HL-60/S4 treated with retinoic acid at 250 ng/mL for 4 days and 3 days (cell line): ENCODE results near the gene ABHD1.
"Not testable (repeated sequence)": the region's sequence is repeated elsewhere in the genome, so short reads cannot be mapped to it uniquely, and the experiment has no call there.

Experiments
- in situ Hi-C: fragments of 300-500 bp; cut with MboI; formaldehyde crosslinking; loops from 2 replicates; pipeline ENCODE4 v1.7.0; 2022; ENCODE audit warnings: low sequenced_read_pairs

Gene ABHD1

GRCh38 chr2:27159271-27159670, 35.7 kb downstream of the ABHD1 start:
- in situ Hi-C loops = no loop called here

- in situ Hi-C loops = no loop called here
Observed at GRCh38 chr2:27160191-27160590, 36.6 kb downstream of the ABHD1 start.

- in situ Hi-C loops = no loop called here
Observed at GRCh38 chr2:27162151-27163121, 38.8 kb downstream of the ABHD1 start.

- in situ Hi-C loops = no loop called here
Observed at GRCh38 chr2:27164960-27165763, 41.5 kb downstream of the ABHD1 start.

- in situ Hi-C loops = no loop called here
Observed at GRCh38 chr2:27170581-27171337, 47.1 kb downstream of the ABHD1 start.

GRCh38 chr2:27171351-27171848, 47.8 kb downstream of the ABHD1 start:
- in situ Hi-C loops = no loop called here

GRCh38 chr2:27174638-27175037, 51.0 kb downstream of the ABHD1 start:
- in situ Hi-C loops = no loop called here

- in situ Hi-C loops = no loop called here
Observed at GRCh38 chr2:27175330-27175729, 51.7 kb downstream of the ABHD1 start.

GRCh38 chr2:27175781-27176180, 52.2 kb downstream of the ABHD1 start:
- in situ Hi-C loops = not testable (repeated sequence)

- in situ Hi-C loops = no loop called here
Observed at GRCh38 chr2:27177441-27178351, 54.1 kb downstream of the ABHD1 start.

GRCh38 chr2:27178469-27178868, 54.9 kb downstream of the ABHD1 start:
- in situ Hi-C loops = no loop called here

GRCh38 chr2:27179344-27180000, 55.9 kb downstream of the ABHD1 start:
- in situ Hi-C loops = no loop called here
